OCI-LY7 (cell line): Measurements from ENCODE around the gene OGA.

Experiments
- CTCF ChIP-seq: fragments of 200-600 bp; sonication (generic); conservative IDR thresholded peaks from 2 replicates; pipeline ENCODE4 v1.5.1; 2014; ENCODE audit warnings: mild to moderate bottlenecking, antibody characterized with exemption, low read length, moderate library complexity, mixed read lengths
- EZH2phosphoT487 ChIP-seq: fragments of 200-600 bp; sonication (generic); IDR thresholded peaks from 2 replicates; pipeline ENCODE4 v1.6.1; 2018; ENCODE audit warnings: low read depth, borderline replicate concordance, mild to moderate bottlenecking, mixed run types, antibody characterized with exemption, low read length, moderate library complexity, mixed read lengths

DNA sequence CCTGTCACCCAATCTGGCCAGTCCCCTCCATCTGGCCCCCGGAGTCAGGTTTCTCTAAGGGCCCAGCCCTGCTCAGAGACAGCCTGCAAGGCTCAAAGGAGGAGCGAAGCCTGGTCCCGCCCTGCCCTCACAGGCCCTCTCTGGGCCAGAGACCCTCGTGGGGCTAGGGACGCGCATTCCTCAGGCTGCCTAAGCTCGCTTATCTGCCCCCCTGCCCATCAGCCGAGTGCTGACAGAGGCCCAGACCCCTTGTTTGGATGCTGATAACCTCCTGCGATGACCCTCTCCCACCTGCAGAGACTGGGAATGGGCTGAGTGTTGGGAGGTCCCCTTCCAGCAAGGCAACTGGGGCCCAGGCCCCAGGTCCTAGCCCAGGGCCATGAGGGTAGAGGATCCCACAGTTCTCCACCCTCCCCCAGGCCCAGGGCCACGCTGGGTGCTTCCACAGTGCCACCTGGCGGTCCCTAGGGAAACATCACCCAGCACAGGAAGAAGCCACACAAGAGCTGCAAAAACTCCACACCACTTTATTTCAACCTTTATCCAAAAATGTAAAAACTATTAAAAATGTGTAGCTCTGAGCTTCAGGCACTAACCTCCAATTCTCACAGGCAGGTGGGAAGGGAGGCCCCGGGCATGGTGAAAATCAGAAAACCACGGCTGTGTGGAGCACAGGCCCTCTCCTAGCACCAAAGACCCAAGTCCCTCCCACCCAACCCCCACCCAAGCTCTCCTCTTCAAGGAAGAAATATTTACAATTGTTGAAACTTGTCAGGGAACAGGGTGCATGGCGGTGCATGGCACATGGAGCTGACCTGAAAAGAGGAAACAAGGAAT, 37.2 kb downstream of the OGA start:
- TF ChIP-seq CTCF (peak; percentile 94), EZH2phosphoT487 (no peak)
